Fibroblast of upper back skin (primary cell): Measurements from ENCODE around the gene CENPF.
A peak's percentile ranks its signal among the peaks of the same experiment; 100 is the strongest.
"Not testable (repeated sequence)": the region's sequence is repeated elsewhere in the genome, so short reads cannot be mapped to it uniquely, and the experiment has no call there.

ENCODE experiments used
- DNase-seq: peaks from one replicate; pipeline ENCODE4 v3.0.0-alpha.2; 2013

The CENPF gene

GRCh38 chr1:214602764-214603657, at the start of gene CENPF:
CENPF (plus strand) TSS chr1:214603195; CDS start chr1:214613755, 10,560 bp downstream.
- peak; percentile 99 for DNase-seq

GRCh38 chr1:214557952-214558735, 44.9 kb upstream of the CENPF start:
- peak; percentile 91 for DNase-seq

- peak; percentile 30 for DNase-seq
Measured at GRCh38 chr1:214563881-214564280, 39.1 kb upstream of the CENPF start.

GRCh38 chr1:214565310-214565709, 37.7 kb upstream of the CENPF start:
- DNase-seq, result no peak

GRCh38 chr1:214566158-214567104, 36.6 kb upstream of the CENPF start:
- peak; percentile 91 for DNase-seq

GRCh38 chr1:214567481-214567980, 35.5 kb upstream of the CENPF start:
- DNase-seq, result no peak

- DNase-seq, result no peak
Measured at GRCh38 chr1:214568328-214568727, 34.7 kb upstream of the CENPF start.

GRCh38 chr1:214569357-214570004, 33.5 kb upstream of the CENPF start:
- peak; percentile 64 for DNase-seq

- DNase-seq, result peak; percentile 58
Measured at GRCh38 chr1:214570442-214570841, 32.6 kb upstream of the CENPF start.

- DNase-seq, result no peak
Measured at GRCh38 chr1:214571281-214571680, 31.7 kb upstream of the CENPF start.

- peak; percentile 49 for DNase-seq
Measured at GRCh38 chr1:214573386-214574318, 29.3 kb upstream of the CENPF start.

GRCh38 chr1:214574598-214575411, 28.2 kb upstream of the CENPF start:
- DNase-seq, result no peak

- not testable (repeated sequence) for DNase-seq
Measured at GRCh38 chr1:214576120-214576519, 26.9 kb upstream of the CENPF start.

GRCh38 chr1:214579183-214579582, 23.8 kb upstream of the CENPF start:
- no peak for DNase-seq

- DNase-seq, result peak; percentile 84
Measured at GRCh38 chr1:214581785-214582184, 21.2 kb upstream of the CENPF start.

GRCh38 chr1:214582289-214582891, 20.6 kb upstream of the CENPF start:
- no peak for DNase-seq

- DNase-seq, result no peak
Measured at GRCh38 chr1:214583113-214583512, 19.9 kb upstream of the CENPF start.

- DNase-seq, result no peak
Measured at GRCh38 chr1:214583824-214584554, 19.0 kb upstream of the CENPF start.
